Choroid plexus epithelial cell (primary cell): ENCODE results near the gene DYSF.

ENCODE experiments used
- DNase-seq: peaks from one replicate; pipeline ENCODE4 v3.0.0-alpha.2; 2010; ENCODE audit warnings: low read depth
- H3K4me3 ChIP-seq: 2 replicates; pipeline ENCODE4 v1.5.1; 2011; ENCODE audit warnings: low read depth, mild to moderate bottlenecking, control low read depth, low read length, moderate library complexity
- TF ChIP-seq, protein P1 (sequence below): conservative IDR thresholded peaks from 2 replicates; pipeline ENCODE4 v1.5.1; 2011; ENCODE audit warnings: low read depth, mild to moderate bottlenecking, control low read depth, inconsistent platforms, low read length, moderate library complexity

DYSF gene

DNA sequence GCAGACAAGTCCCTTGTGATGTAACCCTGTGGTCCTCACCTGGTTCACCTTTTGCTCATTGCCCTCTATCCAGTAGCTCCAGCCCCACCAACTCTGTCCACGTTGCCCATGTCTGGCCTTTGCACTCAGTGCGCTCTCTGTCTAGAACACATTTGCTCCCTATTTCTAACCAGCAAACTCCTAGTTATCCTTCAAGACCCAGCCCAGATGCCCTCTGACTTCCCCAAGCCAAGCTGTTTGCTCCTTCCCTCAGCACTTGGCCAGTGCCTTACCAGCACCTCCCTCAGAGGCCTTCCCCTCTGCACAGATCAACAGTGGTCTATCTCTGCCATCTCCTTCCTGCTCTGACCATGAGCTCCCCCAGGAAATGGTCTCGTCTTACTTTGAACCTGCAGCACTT lies 137.7 kb downstream of the DYSF start:
- DNase-seq = no peak
- TF ChIP-seq, protein P1, sequence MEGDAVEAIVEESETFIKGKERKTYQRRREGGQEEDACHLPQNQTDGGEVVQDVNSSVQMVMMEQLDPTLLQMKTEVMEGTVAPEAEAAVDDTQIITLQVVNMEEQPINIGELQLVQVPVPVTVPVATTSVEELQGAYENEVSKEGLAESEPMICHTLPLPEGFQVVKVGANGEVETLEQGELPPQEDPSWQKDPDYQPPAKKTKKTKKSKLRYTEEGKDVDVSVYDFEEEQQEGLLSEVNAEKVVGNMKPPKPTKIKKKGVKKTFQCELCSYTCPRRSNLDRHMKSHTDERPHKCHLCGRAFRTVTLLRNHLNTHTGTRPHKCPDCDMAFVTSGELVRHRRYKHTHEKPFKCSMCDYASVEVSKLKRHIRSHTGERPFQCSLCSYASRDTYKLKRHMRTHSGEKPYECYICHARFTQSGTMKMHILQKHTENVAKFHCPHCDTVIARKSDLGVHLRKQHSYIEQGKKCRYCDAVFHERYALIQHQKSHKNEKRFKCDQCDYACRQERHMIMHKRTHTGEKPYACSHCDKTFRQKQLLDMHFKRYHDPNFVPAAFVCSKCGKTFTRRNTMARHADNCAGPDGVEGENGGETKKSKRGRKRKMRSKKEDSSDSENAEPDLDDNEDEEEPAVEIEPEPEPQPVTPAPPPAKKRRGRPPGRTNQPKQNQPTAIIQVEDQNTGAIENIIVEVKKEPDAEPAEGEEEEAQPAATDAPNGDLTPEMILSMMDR = no peak
- H3K4me3 ChIP-seq = no peak overlapping the region

DNA sequence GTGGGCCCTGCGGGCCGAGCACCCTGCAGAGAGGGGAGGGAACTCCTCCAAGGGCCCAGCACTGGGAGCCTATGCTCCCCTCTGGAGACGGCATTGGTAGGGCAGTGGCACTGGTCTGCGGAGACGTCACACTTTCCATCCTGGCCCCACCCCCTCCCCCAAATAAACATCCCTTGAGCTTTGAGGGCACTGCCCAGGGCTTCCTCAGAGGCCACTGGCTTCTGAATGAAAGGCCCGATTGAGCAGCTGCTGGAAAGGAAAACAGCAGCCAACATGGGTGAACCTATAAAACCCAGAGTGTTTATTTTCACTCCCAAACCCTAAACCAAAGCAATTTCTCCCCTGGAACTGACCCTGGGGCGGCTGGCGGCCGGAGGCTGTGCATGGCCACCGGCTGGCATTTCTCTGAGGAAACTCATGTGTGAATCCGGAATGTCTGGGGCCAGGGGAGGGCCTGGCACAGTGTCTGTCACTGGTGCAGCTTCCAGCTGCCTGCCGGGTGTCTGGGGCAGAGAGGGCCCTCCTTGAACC lies 138.9 kb downstream of the DYSF start:
- TF ChIP-seq, protein P1 = no peak
- no peak for DNase-seq

DNA sequence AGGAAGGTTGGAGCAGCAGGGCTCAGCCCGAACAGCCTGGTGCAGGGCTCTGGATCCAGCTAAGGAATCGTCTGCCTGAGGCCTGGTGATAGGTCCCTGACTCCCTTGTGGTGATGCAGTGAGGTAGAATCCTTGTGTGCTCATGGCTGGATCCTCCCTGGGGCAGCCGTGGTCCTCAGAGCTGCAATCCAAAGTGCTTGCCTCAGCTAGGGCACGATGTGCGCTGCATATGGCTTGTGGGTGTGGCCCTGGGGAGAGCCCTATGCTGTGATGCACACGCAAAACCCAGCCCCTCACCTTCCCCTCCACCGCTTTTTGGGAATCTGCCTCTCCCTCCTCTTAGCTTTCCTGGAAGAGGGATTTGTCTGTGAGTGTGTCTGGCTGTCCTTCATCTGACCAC lies 142.2 kb downstream of the DYSF start:
- DNase-seq = no peak
- TF ChIP-seq, protein P1 = no peak
- no peak overlapping the region for H3K4me3 ChIP-seq

More for the DNA sequence above, 138.9 kb downstream of the DYSF start:
- H3K4me3 ChIP-seq = no peak overlapping the region

DNA sequence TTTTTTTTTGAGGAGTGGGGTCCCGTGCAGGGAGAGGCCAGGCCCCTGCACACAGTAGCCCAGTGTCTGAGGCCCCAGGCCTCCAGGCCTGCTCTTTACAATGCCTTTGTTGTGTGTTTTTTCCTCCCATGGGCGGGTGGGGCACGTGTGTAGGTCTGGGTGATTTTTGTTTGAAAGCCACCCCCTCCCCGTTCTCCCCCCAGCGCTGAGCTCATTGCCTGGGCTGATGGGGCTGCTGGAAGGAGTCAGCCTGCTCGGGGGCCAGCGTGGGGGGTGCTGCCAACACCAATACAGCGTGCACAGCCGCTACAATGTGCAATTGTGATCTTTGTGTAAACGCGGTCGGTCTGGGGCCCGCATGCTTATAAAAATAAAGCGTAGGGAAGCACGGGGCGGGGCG lies 142.7 kb downstream of the DYSF start:
- TF ChIP-seq, protein P1 = no peak
- DNase-seq = no peak
- H3K4me3 ChIP-seq = no peak overlapping the region

DNA sequence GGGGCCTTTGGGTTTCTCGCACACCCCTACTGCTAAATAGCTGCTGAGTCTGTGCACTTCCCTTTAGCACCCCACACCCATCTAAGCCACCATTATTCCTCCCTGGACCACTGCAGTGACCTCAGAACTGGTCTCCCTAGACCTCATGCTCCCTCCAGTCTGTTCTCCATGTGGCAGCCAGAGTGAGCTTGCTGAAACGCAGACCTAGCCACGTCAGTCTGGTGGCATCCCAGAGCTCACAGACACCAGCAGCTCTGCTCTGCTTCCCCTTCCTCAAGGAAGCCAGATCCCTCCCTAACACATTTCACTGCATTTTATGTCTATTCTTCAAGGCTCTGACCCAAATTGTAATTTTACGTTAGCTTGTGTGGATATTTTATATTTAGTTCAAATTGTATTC lies 144.4 kb downstream of the DYSF start:
- H3K4me3 ChIP-seq = no peak overlapping the region
- TF ChIP-seq, protein P1 = no peak
- no peak for DNase-seq

DNA sequence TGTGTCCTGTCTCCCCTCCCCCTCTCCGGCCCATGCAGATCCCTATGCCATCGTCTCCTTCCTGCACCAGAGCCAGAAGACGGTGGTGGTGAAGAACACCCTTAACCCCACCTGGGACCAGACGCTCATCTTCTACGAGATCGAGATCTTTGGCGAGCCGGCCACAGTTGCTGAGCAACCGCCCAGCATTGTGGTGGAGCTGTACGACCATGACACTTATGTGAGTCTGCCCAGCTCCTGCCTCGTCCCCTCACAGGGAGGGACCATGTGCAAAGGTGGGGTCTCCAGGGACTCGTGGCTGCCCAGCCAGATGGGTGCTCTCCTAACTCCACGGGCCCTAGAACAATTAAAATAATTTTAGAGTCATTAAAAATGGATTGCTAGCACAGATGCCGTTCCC lies 145.2 kb downstream of the DYSF start:
- H3K4me3 ChIP-seq = no peak overlapping the region
- TF ChIP-seq, protein P1 = no peak
- no peak for DNase-seq

DNA sequence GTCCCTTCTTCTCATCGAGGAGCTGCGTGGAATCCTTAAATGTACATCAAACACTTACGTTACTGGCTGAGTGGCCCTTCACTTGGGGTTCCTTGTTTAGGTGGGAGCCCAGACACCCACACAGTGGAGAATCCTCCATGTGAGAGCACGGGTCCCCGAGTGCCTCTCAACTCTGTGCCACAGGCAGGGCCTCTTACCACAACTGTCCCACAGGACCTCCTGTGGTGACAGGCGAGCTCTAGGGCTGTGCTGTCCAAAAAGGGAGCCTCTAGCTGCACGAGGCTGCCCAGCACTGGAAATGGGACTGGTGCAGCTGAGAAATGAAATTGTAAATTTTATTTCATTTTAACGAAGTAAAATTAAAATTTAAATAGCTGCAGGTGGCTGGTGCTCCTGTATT lies 145.7 kb downstream of the DYSF start:
- no peak for DNase-seq
- TF ChIP-seq, protein P1 = no peak
- H3K4me3 ChIP-seq = no peak overlapping the region
